Fibroblast of pulmonary artery (primary cell): ENCODE results near the gene CNDP2.
A peak's percentile ranks its signal among the peaks of the same experiment; 100 is the strongest.

Source experiments
- DNase-seq: peaks from one replicate; pipeline ENCODE4 v3.0.0-alpha.2; 2010; ENCODE audit warnings: low read depth
- H3K4me3 ChIP-seq: replicated peaks from 2 replicates; pipeline ENCODE4 v1.5.1; 2011; ENCODE audit warnings: low read depth, mild to moderate bottlenecking, control low read depth, low read length, moderate library complexity
- TF ChIP-seq, protein P1 (sequence below): IDR thresholded peaks from 2 replicates; pipeline ENCODE4 v1.5.1; 2011; ENCODE audit warnings: mild to moderate bottlenecking, control low read depth, low read length, inconsistent platforms; ENCODE audit errors: missing control alignments

Gene CNDP2

DNA sequence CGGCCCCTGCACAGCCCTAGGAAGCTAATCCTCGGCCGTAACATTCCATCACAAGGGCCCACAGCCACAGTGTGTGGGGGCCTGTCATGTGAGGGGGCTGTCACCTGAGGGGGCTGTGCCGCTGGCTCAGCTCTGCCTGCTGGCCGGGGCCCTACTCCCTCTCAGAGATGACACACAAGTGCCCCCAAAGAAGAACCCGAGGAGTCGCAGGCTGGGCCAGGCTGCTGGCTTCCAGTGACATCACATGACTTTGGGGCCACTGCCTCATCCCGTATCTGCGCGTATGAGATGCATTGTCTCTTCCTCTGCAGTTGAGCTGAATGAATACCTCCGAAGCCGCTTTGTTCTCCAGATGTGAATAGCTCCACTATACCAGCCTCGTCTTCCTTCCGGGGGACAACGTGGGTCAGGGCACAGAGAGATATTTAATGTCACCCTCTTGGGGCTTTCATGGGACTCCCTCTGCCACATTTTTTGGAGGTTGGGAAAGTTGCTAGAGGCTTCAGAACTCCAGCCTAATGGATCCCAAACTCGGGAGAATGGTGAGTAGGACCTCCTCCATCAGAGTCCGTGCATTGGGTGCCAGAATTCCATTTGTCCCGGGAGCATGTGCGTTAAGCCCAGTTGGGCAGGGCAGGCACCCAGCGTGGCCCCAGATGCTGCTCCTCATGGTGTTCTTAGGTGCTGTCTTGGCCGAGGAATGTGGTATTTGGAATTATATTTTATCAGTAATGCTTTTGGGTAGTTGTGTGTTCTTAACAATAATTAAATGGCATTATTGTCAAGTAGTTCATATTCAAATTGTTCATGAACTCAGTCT is 38.2 kb downstream of the CNDP2 start, which contains the start of gene CNDP1:
CNDP1 (plus strand) TSS at position 351 of the 820 bp plus-strand sequence; CDS start at position 519, 168 bp downstream.
- DNase-seq: no peak
- TF ChIP-seq, protein P1, sequence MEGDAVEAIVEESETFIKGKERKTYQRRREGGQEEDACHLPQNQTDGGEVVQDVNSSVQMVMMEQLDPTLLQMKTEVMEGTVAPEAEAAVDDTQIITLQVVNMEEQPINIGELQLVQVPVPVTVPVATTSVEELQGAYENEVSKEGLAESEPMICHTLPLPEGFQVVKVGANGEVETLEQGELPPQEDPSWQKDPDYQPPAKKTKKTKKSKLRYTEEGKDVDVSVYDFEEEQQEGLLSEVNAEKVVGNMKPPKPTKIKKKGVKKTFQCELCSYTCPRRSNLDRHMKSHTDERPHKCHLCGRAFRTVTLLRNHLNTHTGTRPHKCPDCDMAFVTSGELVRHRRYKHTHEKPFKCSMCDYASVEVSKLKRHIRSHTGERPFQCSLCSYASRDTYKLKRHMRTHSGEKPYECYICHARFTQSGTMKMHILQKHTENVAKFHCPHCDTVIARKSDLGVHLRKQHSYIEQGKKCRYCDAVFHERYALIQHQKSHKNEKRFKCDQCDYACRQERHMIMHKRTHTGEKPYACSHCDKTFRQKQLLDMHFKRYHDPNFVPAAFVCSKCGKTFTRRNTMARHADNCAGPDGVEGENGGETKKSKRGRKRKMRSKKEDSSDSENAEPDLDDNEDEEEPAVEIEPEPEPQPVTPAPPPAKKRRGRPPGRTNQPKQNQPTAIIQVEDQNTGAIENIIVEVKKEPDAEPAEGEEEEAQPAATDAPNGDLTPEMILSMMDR: no peak
- H3K4me3 ChIP-seq: no peak within 1 kb of the TSS

DNA sequence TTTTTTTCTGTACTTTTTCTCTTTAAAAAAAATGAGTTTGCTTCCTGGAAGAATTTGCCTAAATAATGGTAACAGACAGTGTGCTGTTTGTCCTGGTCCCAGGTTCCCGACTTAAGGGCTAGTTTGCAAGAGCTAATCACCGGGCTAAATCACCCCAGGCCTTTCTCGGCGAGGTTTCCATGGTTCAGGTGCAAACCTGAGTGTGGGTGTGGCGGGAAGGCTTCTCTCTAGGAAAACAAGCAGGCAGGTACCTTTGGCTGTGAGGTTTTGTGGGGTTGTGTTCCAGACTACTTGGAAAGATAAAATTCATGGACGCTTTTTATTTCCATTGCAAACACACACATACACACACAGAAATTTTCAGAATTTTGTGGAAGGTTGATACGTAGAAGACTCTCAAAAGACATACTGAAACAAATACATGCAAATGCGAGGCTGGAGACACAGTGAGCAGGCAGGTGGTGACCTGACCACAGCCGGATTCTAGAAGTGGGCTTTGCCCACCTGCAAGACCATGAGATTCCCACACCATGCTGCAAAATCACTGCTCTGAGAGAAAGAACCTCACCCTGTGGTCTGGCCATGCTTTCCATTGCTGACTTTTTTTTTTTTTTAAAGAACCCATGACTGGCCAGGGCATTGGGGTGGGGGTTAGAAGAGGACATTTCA is 39.0 kb downstream of the CNDP2 start:
- DNase-seq: no peak
- no peak overlapping the region for H3K4me3 ChIP-seq
- TF ChIP-seq, protein P1: no peak

DNA sequence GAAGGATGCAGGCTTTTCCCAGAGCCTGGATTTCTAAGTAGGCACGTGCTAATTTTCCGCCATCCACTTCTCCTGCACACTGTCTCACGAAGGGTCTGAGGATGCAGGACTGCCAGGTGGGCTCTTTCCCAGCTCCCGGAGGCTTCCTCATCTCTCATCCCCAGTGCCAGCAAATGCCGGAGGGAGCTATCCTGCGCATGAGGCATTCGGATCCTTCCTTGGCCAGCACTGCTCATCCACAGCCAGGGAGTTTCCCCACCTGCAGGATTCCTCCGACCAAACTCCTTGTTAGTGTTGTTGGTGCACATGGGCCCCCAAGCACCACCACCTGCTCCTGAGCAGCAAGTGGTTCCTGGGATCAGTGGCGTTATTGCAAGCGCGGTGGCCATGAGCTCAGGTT is 43.1 kb downstream of the CNDP2 start:
- TF ChIP-seq, protein P1: no peak
- H3K4me3 ChIP-seq: no peak overlapping the region
- DNase-seq: no peak

DNA sequence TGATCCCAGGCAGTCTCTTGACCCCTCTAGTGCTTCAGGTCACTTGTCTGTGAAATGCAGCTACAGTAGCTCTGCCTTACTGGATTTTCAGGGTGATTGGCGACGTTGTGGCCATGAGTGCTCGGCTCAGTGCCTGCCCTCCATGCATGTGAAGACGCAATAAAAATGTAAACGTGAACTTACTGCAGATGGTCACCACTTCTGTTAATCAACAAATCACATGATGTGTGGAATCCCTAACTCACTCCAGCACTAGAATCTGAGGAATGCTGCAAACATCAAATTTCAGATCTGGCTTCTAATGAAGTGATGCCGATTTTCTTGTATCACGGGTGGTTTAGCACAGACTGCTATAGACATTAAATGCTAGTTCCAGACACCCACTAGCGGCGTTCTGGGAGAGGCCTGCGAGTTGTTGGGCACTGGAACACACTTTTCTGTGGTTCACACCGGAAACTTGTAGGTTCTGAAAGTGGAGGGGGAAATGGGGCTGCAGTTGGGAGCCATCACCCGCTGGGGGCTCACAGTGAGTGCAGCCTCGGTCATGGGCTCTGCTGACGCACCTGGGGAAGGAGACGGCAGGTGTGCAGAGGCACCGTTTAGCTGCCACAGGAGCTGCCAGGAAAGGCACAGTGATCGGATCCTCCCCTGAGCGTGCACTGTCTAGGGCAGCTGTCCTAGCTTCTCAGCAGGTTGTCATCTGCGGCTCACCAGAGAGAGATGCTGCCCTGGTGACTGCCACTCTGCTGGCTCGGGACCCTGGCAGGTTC is 44.7 kb downstream of the CNDP2 start:
- no peak for DNase-seq
- TF ChIP-seq, protein P1: no peak
- no peak overlapping the region for H3K4me3 ChIP-seq

DNA sequence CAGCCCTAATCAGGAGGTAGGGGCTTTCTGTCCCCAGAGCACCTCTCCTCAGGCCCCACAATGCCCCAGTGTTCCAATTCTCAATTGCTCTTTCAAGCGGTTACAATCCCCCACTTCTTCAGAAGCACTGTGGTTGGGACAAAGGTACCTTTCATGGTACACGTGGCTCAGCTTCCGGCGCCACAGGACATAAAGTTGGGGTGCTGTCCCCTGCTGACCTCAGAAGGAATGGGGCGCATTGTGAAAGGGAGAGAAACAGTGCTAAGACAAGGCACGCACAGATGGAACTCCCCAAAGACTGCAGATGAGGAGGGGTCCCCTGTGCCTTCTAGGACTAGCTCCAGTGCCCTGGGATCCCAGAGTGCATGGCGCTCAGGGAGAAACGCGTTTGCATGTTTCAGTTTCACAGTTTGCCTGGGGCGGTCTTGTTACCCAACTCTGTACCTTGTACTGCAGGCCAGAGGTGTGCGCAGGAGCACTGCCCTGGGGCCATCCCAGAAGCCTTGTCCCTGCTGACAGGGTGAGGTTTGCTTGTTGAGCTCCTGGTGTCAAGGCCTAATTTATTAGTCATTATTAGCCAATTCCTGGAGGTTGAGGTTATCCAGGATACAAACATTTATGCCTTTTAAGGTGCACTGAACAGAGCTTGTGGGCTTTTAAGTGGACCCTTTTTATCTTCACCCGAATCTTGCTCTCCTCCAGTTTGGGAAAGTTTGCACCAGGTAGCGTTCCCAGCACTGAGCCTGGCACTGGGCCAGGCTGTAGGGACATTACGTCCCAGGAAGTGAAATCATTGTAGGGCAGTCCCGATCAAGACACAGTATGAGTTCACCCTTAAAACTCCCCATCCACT is 45.8 kb downstream of the CNDP2 start:
- TF ChIP-seq, protein P1: no peak
- DNase-seq: peak; percentile 6
- H3K4me3 ChIP-seq: no peak overlapping the region

DNA sequence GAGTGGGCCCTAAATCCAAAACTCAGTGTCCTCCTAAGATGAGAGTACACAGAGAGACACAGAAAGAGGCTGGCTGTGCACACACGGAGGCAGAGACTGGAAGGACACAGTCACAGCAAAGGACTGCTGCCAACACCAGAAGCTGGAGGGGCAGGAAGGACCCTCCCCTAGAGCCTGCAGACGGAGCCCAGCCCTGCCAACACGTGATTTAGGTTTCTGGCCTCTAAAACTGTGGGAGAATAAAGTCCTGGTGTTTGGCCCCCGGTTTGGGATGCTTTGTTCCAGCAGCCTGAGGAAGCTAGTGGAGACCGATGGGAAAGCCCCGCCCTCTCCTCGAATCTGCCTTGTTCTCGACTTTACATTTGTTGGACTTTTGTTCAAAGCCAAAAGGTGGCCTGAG is 48.7 kb downstream of the CNDP2 start:
- TF ChIP-seq, protein P1: no peak
- no peak overlapping the region for H3K4me3 ChIP-seq
- no peak for DNase-seq
